Measurements from ENCODE around the gene CLGN.
"Not testable (repeated sequence)": the region's sequence is repeated elsewhere in the genome, so short reads cannot be mapped to it uniquely, and the experiment has no call there.

CLGN gene, protein sequence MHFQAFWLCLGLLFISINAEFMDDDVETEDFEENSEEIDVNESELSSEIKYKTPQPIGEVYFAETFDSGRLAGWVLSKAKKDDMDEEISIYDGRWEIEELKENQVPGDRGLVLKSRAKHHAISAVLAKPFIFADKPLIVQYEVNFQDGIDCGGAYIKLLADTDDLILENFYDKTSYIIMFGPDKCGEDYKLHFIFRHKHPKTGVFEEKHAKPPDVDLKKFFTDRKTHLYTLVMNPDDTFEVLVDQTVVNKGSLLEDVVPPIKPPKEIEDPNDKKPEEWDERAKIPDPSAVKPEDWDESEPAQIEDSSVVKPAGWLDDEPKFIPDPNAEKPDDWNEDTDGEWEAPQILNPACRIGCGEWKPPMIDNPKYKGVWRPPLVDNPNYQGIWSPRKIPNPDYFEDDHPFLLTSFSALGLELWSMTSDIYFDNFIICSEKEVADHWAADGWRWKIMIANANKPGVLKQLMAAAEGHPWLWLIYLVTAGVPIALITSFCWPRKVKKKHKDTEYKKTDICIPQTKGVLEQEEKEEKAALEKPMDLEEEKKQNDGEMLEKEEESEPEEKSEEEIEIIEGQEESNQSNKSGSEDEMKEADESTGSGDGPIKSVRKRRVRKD

GRCh38 chr4:140427106-140427918, at the start of gene CLGN:
Gene CLGN (minus strand): TSS chr4:140427648. CDS start chr4:140413078, 14,570 bp downstream.
- peak; percentile 61 for DNase-seq (ENCODE audit: low read depth)

DNA sequence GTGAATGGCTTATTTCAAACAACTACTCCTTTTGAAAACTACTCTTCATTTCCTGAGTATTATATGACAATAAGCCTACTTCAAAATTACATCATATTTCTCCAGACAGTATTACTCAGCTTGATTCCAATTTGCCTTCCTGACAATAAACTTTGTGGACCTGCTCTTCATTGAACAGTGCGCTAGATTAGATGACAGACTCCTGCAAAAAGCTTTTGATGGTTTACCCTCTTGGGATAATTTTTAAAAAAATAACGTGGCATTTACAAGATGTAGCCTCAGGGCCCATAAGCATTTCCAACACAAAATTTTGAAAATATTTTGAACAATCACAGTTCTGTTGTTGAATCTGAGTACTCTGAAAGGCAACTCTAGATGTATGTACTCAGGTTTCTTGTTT, 44.7 kb upstream of the CLGN start:
- DNase-seq (ENCODE audit: low read depth) = no peak

DNA sequence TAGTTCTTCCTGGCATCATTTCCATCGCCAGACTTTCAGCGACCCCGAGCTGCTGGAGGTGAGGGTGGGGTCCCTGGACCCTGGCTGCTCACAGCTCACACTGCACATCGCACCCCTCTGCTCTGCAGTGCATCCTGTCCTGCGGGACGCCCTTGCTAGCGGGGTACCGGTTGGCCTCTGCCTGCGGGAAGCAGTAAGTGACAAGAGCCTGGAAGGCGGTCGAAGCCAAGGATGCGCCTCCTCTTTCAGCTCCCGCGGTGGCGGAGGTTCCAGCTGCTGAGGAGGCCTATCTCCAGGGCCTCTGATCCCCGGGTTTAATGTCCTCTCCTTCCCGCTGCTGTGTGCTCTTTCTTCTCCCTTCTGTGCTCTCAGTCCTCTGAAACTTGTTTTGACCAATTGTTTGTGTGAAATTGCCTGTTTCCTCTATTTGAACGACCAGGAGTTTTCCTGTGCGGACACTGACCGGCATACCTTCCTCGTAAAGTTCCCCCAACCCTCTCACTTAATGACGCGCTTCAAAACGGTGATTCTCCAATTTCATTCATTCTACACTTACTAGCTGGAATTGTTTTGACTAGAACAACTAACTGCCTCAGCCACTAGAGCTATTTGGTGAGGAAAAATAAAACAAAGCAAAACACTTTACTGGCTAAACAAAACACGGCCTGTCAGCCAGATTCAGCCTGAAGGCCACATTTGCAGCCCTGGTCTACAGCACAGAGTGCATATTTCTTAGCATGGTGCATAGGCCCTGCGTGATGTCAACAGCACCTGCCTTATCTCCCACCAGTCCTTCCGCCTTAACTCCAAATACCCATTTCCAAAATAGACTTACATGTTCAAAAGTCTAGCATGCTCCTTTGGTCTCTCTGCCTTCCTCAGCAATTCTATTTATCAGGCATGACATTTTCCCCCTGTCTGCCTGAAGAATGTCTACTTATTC, 42.6 kb upstream of the CLGN start:
- DNase-seq (ENCODE audit: low read depth) = no peak

DNA sequence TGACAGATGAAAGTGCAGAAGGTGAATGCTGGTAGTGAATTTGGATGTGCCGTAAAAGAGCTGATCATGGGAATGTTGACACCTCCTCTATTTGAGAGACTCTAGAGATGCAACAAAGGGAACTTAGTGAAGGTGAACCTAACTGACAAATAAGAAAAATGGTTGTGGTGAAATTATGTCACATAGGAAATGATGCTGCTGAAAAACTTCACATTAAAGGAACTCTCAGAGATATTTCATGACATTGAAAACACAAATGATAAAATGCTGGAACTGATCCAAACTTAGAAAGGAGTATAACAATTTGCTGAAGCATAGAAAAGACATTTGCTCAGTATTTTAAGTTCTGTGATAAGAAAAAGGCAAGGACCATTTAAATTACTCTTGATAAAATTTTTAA, 38.7 kb upstream of the CLGN start:
- DNase-seq (ENCODE audit: low read depth) = no peak

- DNase-seq (ENCODE audit: low read depth) = no peak
Observed at GRCh38 chr4:140463614-140464013, 36.2 kb upstream of the CLGN start.

DNA sequence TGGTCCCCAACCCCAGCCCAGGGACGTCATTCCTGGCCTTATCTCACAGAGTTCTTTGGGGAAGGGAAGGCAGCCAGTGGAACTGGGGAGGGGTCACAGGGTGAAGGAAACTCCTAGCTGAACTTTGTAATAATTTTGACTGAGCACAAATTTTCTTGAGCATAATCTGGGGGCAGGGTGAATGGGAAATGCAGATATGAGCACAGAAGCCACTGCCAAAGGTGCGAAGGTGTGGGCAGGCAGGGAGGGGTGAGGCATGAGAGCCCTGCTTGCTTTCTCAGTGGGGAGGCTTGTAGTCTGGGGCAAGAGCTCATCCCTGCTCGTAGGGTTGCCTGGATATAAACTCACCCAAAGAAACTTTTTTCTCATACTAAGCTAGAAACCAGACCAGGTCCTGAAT, 35.7 kb upstream of the CLGN start:
- DNase-seq (ENCODE audit: low read depth) = no peak

- no peak for DNase-seq (ENCODE audit: low read depth)
Observed at GRCh38 chr4:140450352-140450751, 22.9 kb upstream of the CLGN start.

- DNase-seq (ENCODE audit: low read depth) = no peak
Observed at GRCh38 chr4:140448830-140449229, 21.4 kb upstream of the CLGN start.

DNA sequence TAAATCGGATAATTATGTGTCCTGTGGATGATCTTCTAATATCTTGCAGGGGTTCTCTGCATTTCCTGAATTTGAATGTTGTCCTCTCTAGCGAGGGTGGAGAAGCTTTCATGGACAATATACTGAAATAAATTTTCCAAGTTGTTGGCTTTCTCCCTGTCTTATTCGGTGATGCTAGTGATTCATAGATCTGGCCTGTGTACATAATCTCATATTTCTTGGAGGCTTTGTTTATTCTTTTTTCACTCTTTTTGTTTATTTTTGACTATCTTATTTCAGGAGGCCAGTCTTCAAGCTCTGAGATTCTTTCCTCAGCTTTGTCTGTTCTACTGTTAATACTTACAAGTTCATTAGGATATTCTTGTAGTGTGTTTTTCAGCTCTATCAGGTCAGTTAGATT, 20.7 kb upstream of the CLGN start:
- DNase-seq (ENCODE audit: low read depth) = no peak

DNA sequence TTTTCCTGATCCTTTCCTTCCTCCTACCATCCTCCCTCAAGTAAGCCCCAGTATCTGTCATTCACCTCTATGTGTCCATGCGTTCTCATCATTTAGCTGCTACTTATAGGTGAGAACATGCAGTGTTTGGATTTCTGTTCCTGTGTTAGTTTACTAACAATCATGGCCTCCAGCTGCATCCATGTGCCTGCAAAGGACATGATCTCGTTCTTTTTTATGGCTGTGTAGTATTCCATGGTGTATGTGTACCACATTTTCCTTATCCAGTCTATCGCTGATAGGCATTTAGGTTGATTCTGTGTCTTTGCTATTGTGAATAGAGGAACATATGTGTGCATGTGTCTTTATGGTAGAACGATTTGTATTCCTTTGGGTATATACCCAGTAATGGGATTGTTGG, 16.9 kb upstream of the CLGN start:
- DNase-seq (ENCODE audit: low read depth) = not testable (repeated sequence)

- DNase-seq (ENCODE audit: low read depth) = no peak
Observed at GRCh38 chr4:140439644-140440142, 12.2 kb upstream of the CLGN start.

GRCh38 chr4:140427919-140428471, 547 bp upstream of the CLGN start:
- no peak for DNase-seq (ENCODE audit: low read depth)

DNA sequence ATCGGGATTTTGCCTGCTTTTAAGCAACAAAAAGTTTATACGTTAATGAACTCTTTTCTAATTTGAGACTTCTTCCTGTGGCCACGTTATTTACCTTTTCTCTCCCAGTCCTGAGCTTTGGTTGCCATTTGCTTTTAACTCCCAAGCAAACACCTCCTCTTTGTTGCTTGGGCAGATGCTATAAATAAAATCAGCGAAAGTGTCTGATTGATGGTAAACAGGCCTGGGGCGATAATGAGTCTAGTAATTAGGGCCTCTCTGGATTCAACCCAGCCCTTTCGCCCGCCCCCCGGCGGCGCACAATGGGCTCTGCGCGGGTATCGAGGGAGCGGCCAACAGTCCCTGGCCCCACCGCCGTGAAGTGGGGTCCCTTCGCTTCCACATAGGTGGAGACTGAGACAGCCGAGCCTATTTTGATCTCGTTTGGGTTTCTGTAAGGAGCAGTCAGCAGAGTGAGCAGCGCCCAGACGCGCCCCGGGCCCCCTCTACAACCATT, 790 bp downstream of the CLGN start:
- DNase-seq (ENCODE audit: low read depth) = peak; percentile 4

- DNase-seq (ENCODE audit: low read depth) = no peak
Observed at GRCh38 chr4:140423106-140423505, 4.3 kb downstream of the CLGN start.

- DNase-seq (ENCODE audit: low read depth) = not testable (repeated sequence)
Observed at GRCh38 chr4:140413130-140413969, 14.1 kb downstream of the CLGN start.

DNA sequence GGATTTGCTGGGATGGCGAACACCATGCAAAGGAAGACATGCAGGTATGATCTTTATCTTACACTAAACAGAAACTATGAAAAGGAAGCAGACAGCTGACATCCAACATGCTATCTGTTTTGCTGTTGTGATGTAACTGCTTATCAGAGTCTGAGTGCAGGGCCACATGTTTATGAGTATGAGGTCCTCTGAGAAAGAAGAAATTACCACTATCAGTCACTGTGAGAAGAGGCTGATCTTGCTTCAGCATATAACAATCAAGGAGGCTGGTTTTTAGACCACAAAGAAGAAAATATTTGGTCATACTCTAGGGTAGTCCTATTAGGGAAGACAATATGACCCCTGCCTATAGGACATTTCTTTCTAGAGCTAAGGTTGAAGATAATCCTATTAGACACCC, 18.5 kb downstream of the CLGN start:
- DNase-seq (ENCODE audit: low read depth) = no peak

DNA sequence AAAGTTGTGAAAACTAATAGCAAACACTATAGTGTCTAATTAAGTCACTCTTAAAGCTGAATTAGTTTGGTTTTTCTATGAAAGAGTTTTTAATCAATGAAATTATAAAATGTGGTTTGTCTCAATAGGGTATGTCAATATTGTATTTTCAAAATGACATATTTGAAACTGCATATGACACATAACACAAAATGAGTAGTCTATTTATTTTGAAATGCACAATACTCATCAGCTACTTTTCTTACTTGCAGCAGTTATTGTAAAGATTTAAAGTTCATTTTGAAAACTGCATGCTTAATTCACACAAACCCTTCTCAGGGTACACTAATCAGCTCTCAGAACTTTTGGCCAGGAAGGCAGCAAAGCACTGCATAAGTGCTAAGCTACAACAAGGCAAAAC, 21.2 kb downstream of the CLGN start:
- no peak for DNase-seq (ENCODE audit: low read depth)

DNA sequence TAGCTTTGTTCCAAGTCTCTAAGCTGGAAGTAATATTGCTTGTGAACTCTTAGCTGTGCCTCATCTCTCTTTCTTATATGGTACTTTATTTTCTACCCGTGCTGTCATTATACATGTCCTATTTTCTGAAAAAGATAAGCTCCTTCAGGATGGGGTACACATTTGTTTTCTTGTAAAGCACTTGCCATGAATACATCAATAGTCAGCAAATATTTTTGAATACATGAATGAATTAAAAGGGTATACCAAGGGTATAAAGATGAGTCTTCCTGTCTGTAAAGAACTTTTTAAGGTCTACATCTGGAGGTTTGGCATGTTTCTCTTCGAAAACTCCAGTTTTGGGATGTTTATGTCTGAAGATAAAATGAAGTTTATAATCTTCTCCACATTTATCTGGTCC, 27.3 kb downstream of the CLGN start:
- DNase-seq (ENCODE audit: low read depth) = no peak

GRCh38 chr4:140395668-140396067, 31.8 kb downstream of the CLGN start:
- no peak for DNase-seq (ENCODE audit: low read depth)

GRCh38 chr4:140388015-140388414, 39.4 kb downstream of the CLGN start:
- DNase-seq (ENCODE audit: low read depth) = no peak

Data from activated T-cell treated with anti-CD3 and anti-CD28 coated beads for 48 hours (primary cell).